Astrocyte of the cerebellum (primary cell): Measurements from ENCODE around the gene SDE2.

Experiments
- DNase-seq: peaks from one replicate; pipeline ENCODE4 v3.0.0-alpha.2; 2011; ENCODE audit warnings: low read depth
- H3K4me3 ChIP-seq: 2 replicates; pipeline ENCODE4 v1.5.1; 2011; ENCODE audit warnings: mild to moderate bottlenecking, low read depth, low read length, moderate library complexity
- in situ Hi-C: cut with HindIII; loops from 2 replicates; pipeline ENCODE4 v1.10.0; 2017; ENCODE audit warnings: low sequenced_read_pairs
- TF ChIP-seq, protein P1 (sequence below): IDR thresholded peaks from 2 replicates; pipeline ENCODE4 v1.5.1; 2012; ENCODE audit warnings: low read length, low read depth, moderate library complexity, mild to moderate bottlenecking; ENCODE audit errors: missing control alignments

Gene SDE2

GRCh38 chr1:225999227-225999911 is at the start of gene SDE2:
SDE2 (minus strand) TSS chr1:225999343; CDS start chr1:225999312, 31 bp downstream.
- peak; percentile 96 for DNase-seq
- H3K4me3 ChIP-seq = peak within 1 kb of the TSS; percentile 94
- TF ChIP-seq, protein P1, sequence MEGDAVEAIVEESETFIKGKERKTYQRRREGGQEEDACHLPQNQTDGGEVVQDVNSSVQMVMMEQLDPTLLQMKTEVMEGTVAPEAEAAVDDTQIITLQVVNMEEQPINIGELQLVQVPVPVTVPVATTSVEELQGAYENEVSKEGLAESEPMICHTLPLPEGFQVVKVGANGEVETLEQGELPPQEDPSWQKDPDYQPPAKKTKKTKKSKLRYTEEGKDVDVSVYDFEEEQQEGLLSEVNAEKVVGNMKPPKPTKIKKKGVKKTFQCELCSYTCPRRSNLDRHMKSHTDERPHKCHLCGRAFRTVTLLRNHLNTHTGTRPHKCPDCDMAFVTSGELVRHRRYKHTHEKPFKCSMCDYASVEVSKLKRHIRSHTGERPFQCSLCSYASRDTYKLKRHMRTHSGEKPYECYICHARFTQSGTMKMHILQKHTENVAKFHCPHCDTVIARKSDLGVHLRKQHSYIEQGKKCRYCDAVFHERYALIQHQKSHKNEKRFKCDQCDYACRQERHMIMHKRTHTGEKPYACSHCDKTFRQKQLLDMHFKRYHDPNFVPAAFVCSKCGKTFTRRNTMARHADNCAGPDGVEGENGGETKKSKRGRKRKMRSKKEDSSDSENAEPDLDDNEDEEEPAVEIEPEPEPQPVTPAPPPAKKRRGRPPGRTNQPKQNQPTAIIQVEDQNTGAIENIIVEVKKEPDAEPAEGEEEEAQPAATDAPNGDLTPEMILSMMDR = no peak
- in situ Hi-C loops = loop anchor here (25.0 kb wide), 1 partner anchor 537 kb away; no protein-coding TSS in a partner anchor

- in situ Hi-C loops = no loop called here
- TF ChIP-seq, protein P1 = no peak
- no peak for DNase-seq
- no peak overlapping the region for H3K4me3 ChIP-seq
Measured at GRCh38 chr1:226048886-226049285, 49.7 kb upstream of the SDE2 start.

DNA sequence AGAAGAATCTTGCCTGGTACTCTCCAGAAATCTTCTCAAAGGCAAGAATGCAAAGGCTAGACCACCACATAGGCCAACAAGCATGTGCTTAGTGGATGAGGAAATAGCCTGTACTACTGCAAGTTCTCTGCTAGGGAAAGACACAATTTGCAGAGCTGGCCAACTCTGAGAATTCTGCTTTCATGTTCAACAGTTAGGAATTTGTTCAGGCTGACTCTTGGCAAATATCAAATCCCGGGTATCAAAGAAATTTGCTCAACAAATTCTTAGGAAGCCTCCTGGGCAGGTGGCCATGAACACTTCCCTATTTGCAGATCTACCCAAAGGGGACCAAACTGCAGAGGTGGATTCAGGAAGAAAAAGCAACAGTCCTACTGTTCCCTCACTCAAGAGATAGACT is 48.4 kb upstream of the SDE2 start:
- TF ChIP-seq, protein P1 = no peak
- DNase-seq = no peak

DNA sequence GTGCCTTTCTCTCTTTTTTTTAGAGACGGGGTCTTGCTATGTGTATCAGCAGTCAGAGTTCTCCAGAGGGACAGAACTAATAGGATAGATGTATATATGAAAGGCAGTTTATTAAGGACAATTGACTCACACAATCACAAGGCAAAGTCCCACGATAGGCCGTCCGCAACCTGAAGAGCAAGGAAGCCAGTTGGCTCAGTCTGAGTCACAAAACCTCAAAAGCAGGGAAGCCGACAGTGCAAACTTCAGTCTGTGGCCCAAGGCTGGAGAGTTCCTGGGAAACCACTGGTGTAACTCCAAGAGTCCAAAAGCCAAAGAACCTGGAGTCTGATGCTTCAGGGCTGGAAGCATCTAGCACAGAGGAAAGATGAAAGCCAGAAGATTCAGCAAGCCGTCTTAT is 47.1 kb upstream of the SDE2 start:
- in situ Hi-C loops = no loop called here
- TF ChIP-seq, protein P1 = no peak
- DNase-seq = peak; percentile 71
- H3K4me3 ChIP-seq = no peak overlapping the region

More for the DNA sequence above, 48.4 kb upstream of the SDE2 start:
- no peak overlapping the region for H3K4me3 ChIP-seq
- in situ Hi-C loops = no loop called here

DNA sequence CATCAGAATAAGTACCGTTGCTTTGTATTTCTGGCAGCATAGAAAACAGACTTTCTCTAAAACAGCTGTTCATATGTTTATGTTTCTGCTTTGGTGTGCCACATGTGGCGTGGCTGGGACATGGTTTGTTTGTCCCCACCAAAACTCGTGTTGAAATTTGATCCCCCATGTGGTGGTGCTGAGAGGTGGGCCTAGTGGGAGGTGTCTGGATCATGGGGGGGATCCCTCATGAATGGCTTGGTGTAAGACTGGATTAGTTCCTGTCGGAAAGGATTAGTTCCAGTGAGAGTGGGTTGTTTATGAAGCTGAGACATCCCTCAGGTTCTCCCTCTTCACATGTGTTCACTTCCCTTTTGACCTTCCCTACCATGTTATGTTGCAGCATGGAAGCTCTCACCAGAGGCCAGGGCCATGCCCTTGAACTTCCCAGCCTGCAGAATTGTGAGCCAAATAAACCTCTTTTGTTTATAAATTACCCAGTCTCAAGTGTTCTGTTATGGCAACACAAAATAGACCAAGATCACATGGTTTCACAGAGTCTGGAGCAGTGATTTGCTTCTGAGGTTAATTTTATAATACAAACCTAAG is 45.5 kb upstream of the SDE2 start:
- TF ChIP-seq, protein P1 = no peak
- DNase-seq = no peak
- in situ Hi-C loops = no loop called here
- no peak overlapping the region for H3K4me3 ChIP-seq

GRCh38 chr1:226041419-226041818 is 42.3 kb upstream of the SDE2 start:
- no peak for DNase-seq
- H3K4me3 ChIP-seq = no peak overlapping the region
- TF ChIP-seq, protein P1 = no peak
- in situ Hi-C loops = no loop called here
